ENCODE results near the gene OR9Q1. TPM values are rescaled to one million over a fixed set of nuclear protein-coding genes. Genes with fewer than 3 reads are reported as not detected.
A peak's percentile ranks its signal among the peaks of the same experiment; 100 is the strongest.

Gene OR9Q1
- total and polyA plus RNA-seq, 2 of the 13 experiments (the other 11 are each of a cell fraction or from before 2014, with no cell fraction given) = not detected

DNA sequence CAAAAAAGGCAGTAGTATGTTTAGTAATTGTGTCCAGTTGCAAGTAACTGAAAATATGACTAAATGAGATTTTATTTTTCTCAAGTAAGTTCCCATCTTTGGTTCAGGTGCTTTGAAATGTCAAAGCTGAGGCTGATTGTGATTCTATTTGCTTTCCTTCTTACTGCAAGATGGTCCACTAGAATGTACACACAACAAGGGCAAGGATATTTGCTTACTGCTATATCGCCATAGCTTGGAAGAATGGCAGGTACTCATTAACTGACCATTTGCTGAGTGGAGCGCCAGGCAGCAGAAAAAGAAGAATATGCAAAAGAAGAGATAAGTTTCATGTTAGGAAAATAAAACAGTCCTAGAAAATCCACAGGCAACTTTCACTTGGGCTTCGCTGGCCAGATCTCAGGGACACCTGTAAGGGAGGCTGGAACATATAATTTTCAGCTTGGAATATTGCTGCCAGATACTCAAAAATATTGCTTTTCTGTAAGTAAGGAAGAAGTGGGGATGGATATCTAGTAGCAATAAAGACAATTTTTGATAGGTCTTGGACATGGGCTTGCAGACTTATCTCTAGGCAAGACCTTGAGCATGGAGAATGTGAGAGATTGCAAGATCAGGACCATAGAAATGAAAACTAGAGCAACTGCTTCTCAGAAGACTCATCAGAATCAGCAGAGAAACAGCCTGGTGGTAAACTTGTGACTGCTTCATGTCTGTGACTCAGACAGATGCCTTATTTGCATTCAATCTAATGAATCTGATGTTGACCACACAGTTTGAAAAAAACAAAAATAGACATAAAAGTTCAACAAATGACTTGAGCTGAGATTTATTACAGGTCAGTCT, 44.8 kb upstream of the OR9Q1 start (continued):
- 0 out of 2 replicates have a peak, but pooled peaks have one; percentile 42 for TF ChIP-seq ZGPAT (CRISPR knock-in tag; IDR thresholded peaks at IDR 0.05)
- TF ChIP-seq, protein P1, sequence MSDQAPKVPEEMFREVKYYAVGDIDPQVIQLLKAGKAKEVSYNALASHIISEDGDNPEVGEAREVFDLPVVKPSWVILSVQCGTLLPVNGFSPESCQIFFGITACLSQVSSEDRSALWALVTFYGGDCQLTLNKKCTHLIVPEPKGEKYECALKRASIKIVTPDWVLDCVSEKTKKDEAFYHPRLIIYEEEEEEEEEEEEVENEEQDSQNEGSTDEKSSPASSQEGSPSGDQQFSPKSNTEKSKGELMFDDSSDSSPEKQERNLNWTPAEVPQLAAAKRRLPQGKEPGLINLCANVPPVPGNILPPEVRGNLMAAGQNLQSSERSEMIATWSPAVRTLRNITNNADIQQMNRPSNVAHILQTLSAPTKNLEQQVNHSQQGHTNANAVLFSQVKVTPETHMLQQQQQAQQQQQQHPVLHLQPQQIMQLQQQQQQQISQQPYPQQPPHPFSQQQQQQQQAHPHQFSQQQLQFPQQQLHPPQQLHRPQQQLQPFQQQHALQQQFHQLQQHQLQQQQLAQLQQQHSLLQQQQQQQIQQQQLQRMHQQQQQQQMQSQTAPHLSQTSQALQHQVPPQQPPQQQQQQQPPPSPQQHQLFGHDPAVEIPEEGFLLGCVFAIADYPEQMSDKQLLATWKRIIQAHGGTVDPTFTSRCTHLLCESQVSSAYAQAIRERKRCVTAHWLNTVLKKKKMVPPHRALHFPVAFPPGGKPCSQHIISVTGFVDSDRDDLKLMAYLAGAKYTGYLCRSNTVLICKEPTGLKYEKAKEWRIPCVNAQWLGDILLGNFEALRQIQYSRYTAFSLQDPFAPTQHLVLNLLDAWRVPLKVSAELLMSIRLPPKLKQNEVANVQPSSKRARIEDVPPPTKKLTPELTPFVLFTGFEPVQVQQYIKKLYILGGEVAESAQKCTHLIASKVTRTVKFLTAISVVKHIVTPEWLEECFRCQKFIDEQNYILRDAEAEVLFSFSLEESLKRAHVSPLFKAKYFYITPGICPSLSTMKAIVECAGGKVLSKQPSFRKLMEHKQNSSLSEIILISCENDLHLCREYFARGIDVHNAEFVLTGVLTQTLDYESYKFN (CRISPR knock-in tag; conservative IDR thresholded peaks at IDR 0.05) = peak; percentile 72
- TF ChIP-seq KAT8 (CRISPR knock-in tag; IDR thresholded peaks at IDR 0.05) = peak; percentile 45; the same call in 1 of the 2 replicates
- no peak for TF ChIP-seq IKZF4 (CRISPR knock-in tag; IDR thresholded peaks at IDR 0.05; ENCODE audit: borderline replicate concordance, low read depth, not compliant biosample characterization)
- TF ChIP-seq IRX3 (CRISPR knock-in tag; IDR thresholded peaks at IDR 0.05; ENCODE audit: borderline replicate concordance, low read depth) = no peak
- peak; percentile 88 for TF ChIP-seq FOXA3 (CRISPR knock-in tag; IDR thresholded peaks at IDR 0.05)
- TF ChIP-seq ZNF180 (CRISPR knock-in tag; IDR thresholded peaks at IDR 0.05; ENCODE audit: borderline replicate concordance, low read depth) = no peak
- TF ChIP-seq BCL6 (CRISPR knock-in tag; IDR thresholded peaks at IDR 0.05) = peak; percentile 76
- no peak for TF ChIP-seq ZFP90 (CRISPR knock-in tag; IDR thresholded peaks at IDR 0.05; ENCODE audit: borderline replicate concordance)
- TF ChIP-seq CEBPG (CRISPR knock-in tag; IDR thresholded peaks at IDR 0.05) = peak; percentile 32; the same call in 1 of the 2 replicates
- TF ChIP-seq HNF4A (CRISPR knock-in tag; IDR thresholded peaks at IDR 0.05) = peak; percentile 72
- TF ChIP-seq PRPF4 (IDR thresholded peaks at IDR 0.05; ENCODE audit: low read depth, low read length, poor library complexity, severe bottlenecking) = no peak
- TF ChIP-seq POLR2A (IDR thresholded peaks at IDR 0.05; ENCODE audit: insufficient read depth in 1 of 2, low read depth in 2 of 2, low read length in 2 of 2) = peak in 1 of 2 experiments; percentile 6; a peak in 1 of 4 replicates
- TF ChIP-seq HOMEZ (CRISPR knock-in tag; IDR thresholded peaks at IDR 0.05; ENCODE audit: low read depth) = peak; percentile 17; the same call in 1 of the 2 replicates
- 0 out of 2 replicates have a peak, but pooled peaks have one; percentile 36 for TF ChIP-seq NR2F6 (IDR thresholded peaks at IDR 0.05)
- 0 out of 2 replicates have a peak, but pooled peaks have one; percentile 26 for TF ChIP-seq NR2F6 (CRISPR knock-in tag; IDR thresholded peaks at IDR 0.05)
- peak; percentile 41; the same call in 1 of the 2 replicates for TF ChIP-seq ERF (CRISPR knock-in tag; IDR thresholded peaks at IDR 0.05)
- TF ChIP-seq NR2F2 (IDR thresholded peaks at IDR 0.05; ENCODE audit: borderline replicate concordance, low read depth) = peak; percentile 52; the same call in 1 of the 2 replicates
- peak; percentile 24; the same call in 1 of the 2 replicates for TF ChIP-seq TAF1 (CRISPR knock-in tag; IDR thresholded peaks at IDR 0.05)
- TF ChIP-seq PHF8 (CRISPR knock-in tag; IDR thresholded peaks at IDR 0.05) = no peak; the same call in 1 of the 2 replicates
- TF ChIP-seq NR0B2 (CRISPR knock-in tag; IDR thresholded peaks at IDR 0.05) = no peak
- no peak for TF ChIP-seq ZNF101 (CRISPR knock-in tag; IDR thresholded peaks at IDR 0.05; ENCODE audit: borderline replicate concordance, low read depth)
- TF ChIP-seq SOX5 (CRISPR knock-in tag; IDR thresholded peaks at IDR 0.05; ENCODE audit: borderline replicate concordance) = peak; percentile 78; the same call in 1 of the 2 replicates
- no peak for TF ChIP-seq XRCC5 (optimal IDR thresholded peaks at IDR 0.05; ENCODE audit: low read length)
